Measurements from ENCODE around the gene TTBK1.

DNA sequence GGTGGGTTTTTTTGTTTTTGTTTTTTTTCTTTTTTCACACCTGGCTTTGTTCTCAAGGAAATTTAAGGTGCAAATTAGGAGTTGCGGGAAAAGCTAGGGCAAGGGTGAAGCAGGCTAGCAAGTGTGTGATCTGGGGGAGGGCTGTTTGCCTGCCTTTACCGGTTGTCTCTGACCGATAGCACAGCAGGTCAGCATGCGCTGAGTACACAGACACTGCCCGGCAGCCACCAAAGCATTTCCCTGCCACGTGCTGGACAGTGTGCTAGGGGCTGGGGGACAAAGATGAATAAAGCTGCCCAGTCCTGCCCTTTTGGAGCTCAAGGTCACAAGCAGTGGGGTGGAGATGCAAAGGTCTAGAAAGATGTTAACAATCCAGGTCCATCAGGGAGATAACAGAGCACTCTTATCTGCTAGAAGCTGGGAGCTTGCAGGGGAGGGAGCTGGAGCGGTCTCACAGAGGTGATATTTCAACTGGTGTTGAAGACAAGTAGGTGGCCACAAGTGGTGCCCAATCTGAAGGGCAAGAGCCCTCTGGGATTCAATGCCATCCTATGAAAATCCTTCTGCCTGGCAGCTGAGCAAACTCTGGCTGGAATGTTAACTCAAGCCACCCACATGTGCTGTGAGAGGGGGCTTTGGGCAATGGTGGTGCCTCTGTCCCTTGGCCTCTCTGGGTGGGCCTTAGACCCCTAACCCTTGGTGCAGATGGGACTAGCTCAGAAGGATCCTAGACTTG is 24.5 kb downstream of the TTBK1 start:
- TF ChIP-seq, protein P1, sequence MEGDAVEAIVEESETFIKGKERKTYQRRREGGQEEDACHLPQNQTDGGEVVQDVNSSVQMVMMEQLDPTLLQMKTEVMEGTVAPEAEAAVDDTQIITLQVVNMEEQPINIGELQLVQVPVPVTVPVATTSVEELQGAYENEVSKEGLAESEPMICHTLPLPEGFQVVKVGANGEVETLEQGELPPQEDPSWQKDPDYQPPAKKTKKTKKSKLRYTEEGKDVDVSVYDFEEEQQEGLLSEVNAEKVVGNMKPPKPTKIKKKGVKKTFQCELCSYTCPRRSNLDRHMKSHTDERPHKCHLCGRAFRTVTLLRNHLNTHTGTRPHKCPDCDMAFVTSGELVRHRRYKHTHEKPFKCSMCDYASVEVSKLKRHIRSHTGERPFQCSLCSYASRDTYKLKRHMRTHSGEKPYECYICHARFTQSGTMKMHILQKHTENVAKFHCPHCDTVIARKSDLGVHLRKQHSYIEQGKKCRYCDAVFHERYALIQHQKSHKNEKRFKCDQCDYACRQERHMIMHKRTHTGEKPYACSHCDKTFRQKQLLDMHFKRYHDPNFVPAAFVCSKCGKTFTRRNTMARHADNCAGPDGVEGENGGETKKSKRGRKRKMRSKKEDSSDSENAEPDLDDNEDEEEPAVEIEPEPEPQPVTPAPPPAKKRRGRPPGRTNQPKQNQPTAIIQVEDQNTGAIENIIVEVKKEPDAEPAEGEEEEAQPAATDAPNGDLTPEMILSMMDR (IDR thresholded peaks at IDR 0.05), result no peak
- TF ChIP-seq EZH2 (IDR thresholded peaks at IDR 0.05) (no peak), EZH2phosphoT487 (IDR thresholded peaks at IDR 0.05) (no peak)

Data from neural progenitor cell (in vitro differentiated cells).